Stimulated activated effector memory CD8-positive, alpha-beta T cell treated with anti-CD3 and anti-CD28 coated beads, Interleukin-12 subunit alpha, Interleukin-12 subunit beta, amount 100 ng/mL, for 72 hours (primary cell): Measurements from ENCODE around the gene SIGLEC12.
A peak's percentile ranks its signal among the peaks of the same experiment; 100 is the strongest.

Experiments
- ATAC-seq: fragments of 150-1000 bp; cut with Tn5 transposase; 2 replicates; pipeline ENCODE4 v1.10.0; 2021
- DNase-seq, 2 donors: peaks; one replicate each; pipeline ENCODE4 v3.0.0; 2021 to 2022; ENCODE audit warnings: low spot score in 2 of 2
- H3K27ac Mint-ChIP-seq: one replicate; pipeline ENCODE4 v1.8.0; 2022; ENCODE audit warnings: mild to moderate bottlenecking, mixed read lengths
- H3K36me3 Mint-ChIP-seq: one replicate; pipeline ENCODE4 v1.8.0; 2022; ENCODE audit warnings: mild to moderate bottlenecking, mixed read lengths
- H3K4me1 Mint-ChIP-seq: one replicate; pipeline ENCODE4 v1.8.0; 2022; ENCODE audit warnings: mixed read lengths
- H3K4me3 Mint-ChIP-seq: one replicate; pipeline ENCODE4 v1.8.0; 2022; ENCODE audit warnings: mild to moderate bottlenecking, mixed read lengths
- H3K9me3 Mint-ChIP-seq: one replicate; pipeline ENCODE4 v1.8.0; 2022; ENCODE audit warnings: mixed read lengths

Gene SIGLEC12

DNA sequence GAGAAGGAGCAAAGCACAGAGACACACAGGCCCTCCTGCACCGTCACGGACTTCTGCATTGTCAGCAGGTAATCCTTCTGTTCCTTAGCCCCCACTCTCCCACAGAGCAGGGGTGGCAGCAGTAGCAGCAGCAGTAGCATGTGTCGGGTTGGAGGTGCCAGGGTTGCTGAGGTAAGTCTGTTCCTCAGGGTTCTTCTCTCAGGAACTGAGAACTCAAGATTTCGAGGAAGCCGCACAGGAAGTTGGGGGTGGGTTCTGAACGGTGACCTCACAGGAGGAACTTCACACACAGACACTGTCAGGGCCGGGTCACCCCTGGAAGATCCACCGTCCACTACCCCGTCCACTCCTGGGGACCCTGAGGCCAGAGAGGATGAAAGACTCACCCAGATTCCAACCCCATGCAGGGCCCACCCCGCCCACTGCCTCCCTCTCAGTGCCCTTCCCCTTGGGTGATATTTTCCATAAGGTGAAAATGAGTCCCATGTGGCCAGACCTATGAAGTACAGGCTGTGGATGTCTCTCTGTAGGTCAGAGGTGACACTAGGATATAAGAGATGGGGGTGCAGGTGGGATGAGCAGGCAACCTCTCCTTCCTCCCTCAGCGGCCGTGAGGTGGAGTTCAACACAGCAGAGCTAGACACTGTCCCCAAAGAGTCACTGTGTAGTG is at the start of gene SIGLEC12:
SIGLEC12 (minus strand) TSS at position 207 of the 670 bp plus-strand sequence; CDS start at position 140, 67 bp downstream.
- ATAC-seq (peak; percentile 56), DNase-seq (no peak)
- Mint-ChIP-seq H3K4me3 (peak within 1 kb of the TSS; percentile 35), H3K4me1 (peaks cover 16% of the 10 kb centered on the region), H3K36me3 (no peaks in the 10 kb centered on the region), H3K27ac (peak within 1 kb of the TSS; percentile 79), H3K9me3 (peaks cover 4% of the 10 kb centered on the region)

DNA sequence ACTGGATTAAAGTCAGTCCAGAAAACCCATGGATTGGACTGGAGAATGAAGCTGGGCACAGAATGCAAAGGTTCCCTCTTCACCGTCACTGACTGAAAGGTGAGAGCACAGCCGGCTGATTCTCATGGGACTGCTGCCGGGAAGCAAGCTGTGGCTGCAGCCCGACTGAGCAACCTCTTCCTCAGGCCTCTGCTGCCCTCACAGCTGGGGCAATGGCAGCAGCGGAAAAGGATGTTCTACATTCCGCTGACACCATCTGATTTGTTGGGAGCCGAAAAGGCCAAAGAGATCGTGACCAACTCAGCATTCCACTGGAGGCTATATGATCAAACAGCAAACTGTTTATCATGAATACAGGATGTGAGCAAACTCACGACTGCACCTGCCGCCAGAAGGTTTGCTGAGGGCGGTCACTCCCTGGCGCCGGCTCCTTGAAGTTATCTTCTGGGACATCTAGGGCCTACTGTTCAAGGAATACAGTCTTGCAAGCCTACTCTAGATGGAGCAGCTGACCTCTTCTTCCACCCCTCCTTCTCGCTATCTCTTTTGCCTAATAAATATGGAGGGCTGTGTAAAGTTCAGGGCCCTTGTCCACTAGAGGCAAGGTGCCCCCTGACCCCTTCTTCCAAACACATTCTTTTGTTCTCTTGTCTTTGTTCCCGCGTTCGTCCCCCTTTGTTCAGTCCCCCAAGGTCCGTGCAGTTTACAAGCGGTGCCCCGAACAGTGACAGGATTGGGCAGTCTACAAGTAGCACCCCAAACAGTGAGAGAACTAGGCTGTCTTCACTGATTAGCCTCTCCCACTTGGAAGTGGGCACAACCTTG is 49.5 kb upstream of the SIGLEC12 start:
- no peak for ATAC-seq
- Mint-ChIP-seq H3K9me3 (peaks cover 10% of the 10 kb centered on the region), H3K36me3 (no peaks in the 10 kb centered on the region), H3K4me1 (peaks cover 38% of the 10 kb centered on the region), H3K4me3 (peak overlapping the region; percentile 11), H3K27ac (no peak overlapping the region)
- no peak for DNase-seq

DNA sequence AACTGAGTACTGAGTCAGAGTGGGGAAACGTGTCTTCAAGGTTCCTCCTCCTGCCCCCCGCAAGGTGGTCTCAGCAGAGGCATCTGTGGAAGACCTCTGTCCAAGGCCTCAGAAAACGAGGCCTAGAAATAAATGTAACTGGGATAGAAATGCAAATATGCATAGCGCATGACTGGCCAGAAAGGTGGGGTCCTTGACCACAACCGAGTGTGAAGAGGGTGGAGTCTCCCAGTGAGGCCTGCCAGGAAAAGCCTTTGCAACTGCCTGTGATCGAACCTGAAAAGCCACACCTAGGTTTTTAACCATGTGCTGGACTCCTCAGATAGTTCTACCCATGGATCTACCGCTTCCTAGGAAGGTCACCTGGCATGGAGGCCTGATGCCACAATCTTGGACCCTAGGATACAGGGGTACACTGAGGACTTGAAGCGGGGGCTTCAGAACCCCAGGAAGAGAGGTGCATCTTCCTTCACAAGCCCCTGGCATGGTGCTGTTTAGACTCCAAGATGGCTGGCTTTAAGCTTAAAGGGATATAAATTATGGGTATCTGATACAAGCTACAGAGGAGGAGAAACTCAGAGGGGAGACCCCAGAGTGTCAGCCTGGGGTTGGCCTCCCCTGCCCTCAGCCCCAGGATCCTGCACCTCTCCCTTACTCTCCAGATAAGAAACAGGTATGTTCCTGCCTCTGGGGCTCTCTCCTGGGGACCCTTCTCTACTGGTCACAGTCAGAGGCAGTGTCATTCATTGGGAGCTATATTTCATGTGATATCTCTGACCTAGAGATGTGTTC is 48.1 kb upstream of the SIGLEC12 start:
- no peak for DNase-seq
- no peak overlapping the region for H3K4me3 Mint-ChIP-seq
- ATAC-seq, result no peak
- H3K27ac Mint-ChIP-seq, result no peak overlapping the region
- peaks cover 10% of the 10 kb centered on the region for H3K9me3 Mint-ChIP-seq
- H3K4me1 Mint-ChIP-seq, result peaks cover 38% of the 10 kb centered on the region
- no peaks in the 10 kb centered on the region for H3K36me3 Mint-ChIP-seq

DNA sequence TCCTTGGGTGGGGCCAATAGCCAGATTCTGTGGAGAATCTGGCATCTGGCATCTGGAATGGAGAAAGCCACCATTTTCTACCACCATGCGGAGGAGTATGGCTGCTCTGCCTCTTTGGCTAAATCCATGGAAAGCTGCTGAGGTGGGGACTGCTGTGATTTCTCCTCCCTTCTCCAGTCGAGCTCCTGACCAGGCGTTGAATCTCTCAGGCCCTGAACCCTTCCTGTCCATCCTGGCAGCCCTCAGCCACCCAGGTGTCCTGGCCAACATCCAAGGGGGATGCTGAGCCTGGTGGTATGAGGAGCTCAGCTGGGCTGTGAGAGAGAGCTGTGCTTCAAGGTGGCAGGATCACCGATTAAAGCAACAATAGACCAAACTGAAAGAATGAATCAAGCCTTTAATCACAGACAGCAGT is 47.3 kb upstream of the SIGLEC12 start:
- DNase-seq (no peak), ATAC-seq (no peak)
- Mint-ChIP-seq H3K36me3 (no peaks in the 10 kb centered on the region), H3K27ac (no peak overlapping the region), H3K4me3 (no peak overlapping the region), H3K4me1 (peaks cover 38% of the 10 kb centered on the region), H3K9me3 (peaks cover 7% of the 10 kb centered on the region)

DNA sequence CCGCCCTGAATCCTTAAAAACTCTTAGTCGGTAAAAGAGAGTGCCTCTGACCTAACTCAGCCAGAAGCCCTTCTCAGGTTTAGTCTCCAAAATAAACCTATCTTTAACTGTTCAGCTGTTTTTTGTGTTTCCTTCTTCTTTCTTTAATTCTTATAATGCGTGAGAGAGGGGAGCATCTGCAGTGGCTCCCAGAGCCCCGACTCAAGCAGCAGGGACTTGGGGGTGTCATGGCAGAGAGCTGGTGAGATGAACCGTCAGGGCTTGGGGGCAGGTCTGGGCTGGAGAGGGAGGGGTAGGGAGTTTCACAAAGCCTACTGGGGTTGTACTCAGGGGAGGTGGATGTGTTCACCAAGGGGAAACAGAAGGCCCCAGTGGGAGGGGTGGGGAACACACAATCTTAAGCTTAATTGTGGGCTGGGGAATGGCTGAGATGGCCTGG is 46.6 kb upstream of the SIGLEC12 start:
- no peak for DNase-seq
- Mint-ChIP-seq H3K27ac (no peak overlapping the region), H3K4me1 (peaks cover 38% of the 10 kb centered on the region), H3K36me3 (no peaks in the 10 kb centered on the region), H3K9me3 (peaks cover 7% of the 10 kb centered on the region), H3K4me3 (no peak overlapping the region)
- no peak for ATAC-seq

DNA sequence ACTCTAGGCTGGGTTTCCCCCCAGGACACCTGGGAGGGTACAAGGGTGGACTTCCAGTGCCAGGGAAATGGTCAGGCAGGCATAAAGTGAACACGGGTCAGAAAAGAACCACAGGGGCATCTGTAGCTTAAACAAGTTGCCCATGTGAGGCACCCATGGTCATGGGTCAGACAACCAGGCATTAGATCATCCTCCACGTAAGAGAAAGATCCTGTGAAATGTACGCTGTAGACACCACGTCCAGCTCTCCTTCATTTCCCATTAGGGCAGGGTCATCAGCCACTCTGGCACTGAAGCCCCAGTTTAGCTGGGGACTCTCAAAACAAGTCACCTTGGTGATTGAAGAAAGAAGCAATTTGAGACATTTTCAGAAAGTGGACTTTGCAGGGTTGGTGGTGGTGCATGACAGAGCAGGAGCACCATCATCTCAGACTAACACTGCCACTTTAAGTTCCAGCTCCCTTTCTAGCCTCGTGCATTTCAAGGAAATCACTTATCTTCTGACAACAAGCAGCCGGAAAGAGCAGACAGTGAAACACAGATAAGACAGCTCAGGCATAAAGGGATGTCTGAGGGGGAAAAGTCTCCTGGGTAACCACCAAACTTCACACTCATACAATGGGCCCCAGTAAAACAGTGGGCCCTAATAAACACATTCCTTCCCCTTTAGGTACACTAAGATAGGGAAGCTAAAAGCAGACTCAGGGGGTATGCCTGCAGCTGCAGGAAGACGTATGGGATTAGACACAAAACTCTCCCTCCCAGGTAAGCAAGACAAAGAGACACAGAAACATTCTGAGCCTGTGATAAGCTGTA is 46.0 kb upstream of the SIGLEC12 start:
- Mint-ChIP-seq H3K27ac (no peak overlapping the region), H3K9me3 (peaks cover 6% of the 10 kb centered on the region), H3K4me3 (no peak overlapping the region), H3K36me3 (no peaks in the 10 kb centered on the region), H3K4me1 (peaks cover 38% of the 10 kb centered on the region)
- DNase-seq (no peak), ATAC-seq (no peak)

DNA sequence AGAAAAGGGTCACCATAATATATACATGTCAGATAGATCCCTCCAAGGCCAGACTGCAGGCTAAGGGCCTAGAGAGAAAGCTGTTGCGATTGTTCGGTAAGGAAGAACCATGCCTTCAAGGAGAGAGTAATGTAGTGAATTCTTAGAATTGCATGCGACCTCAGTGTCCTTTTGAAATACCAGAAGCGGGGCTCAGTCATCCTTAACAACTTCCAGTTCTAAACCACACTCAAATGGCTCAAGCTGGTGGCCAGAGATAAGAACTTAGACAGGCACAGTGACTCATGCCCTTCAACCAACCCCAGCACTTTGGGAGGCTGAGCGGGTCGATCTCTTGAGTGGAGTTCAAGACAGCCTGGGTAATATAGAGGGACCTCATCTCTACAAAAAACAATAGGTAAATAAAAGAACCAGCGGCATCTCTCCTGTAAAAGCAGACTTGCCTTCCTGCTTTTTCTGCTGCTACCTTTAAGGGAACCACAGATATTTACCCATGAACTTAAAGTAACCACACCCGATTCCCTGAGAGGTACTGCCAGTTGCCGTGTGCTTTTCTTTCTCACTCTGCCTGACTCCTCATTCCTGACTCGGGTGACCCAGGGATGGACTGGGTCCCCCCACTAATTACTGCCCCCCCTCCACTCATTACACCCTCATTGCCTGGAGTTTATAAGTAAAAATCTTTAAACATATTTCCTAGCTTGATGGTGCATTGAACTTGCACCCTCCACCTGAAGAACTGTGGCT is 45.2 kb upstream of the SIGLEC12 start:
- Mint-ChIP-seq H3K36me3 (no peaks in the 10 kb centered on the region), H3K4me1 (peaks cover 31% of the 10 kb centered on the region), H3K9me3 (peaks cover 3% of the 10 kb centered on the region), H3K4me3 (no peak overlapping the region), H3K27ac (no peak overlapping the region)
- peak; percentile 71 for ATAC-seq
- DNase-seq, result no peak

DNA sequence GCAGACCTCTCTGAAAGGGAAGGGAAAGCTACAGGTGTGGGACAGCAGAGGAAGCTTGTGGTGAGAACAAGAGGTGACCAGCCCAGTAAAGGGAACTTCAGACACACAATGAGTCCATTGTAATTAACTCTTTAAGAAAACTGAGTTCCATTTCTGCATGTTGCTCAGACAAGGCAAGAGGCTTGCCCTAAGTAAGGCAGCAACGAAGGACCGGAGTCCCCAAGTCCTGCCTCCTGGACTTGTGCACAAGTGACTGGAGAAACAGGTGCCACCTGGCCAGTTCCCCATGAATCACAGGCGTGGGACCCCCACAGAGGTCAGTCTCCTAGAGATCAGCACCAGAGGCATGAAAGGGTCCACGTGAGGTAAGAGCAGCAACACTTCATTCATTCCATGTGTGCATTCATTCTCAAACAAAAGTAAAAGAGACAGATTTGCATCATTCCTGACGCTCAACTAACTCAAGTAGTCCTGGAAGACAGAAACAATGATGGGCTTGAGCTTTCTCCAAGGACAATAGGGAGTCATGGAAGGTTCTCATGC is 44.6 kb upstream of the SIGLEC12 start:
- peaks cover 25% of the 10 kb centered on the region for H3K4me1 Mint-ChIP-seq
- no peaks in the 10 kb centered on the region for H3K9me3 Mint-ChIP-seq

DNA sequence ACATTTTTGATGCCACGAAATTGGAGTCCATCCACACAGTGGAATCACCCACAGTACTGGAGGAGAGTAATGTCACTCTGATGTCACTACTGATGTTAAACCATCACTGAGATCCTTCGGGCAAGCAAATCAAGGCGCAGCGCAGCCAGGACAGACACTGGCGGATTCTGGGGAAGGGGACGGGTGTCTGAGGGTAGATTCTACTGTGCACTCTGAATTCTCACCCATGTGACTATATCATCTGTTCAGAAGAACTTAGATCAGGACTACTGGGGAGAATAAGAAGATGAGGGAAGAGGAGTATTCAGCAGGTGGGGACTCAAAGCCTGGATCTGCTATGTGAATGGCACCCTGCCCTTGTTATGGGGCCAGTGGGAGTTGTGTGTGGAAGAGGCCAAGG is 42.4 kb upstream of the SIGLEC12 start:
- no peak overlapping the region for H3K27ac Mint-ChIP-seq
- DNase-seq, result no peak
- no peaks in the 10 kb centered on the region for H3K9me3 Mint-ChIP-seq
- H3K4me1 Mint-ChIP-seq, result peaks cover 17% of the 10 kb centered on the region
- no peak for ATAC-seq
- no peaks in the 10 kb centered on the region for H3K36me3 Mint-ChIP-seq
- H3K4me3 Mint-ChIP-seq, result no peak overlapping the region

More for the DNA sequence above, 44.6 kb upstream of the SIGLEC12 start:
- H3K27ac Mint-ChIP-seq, result no peak overlapping the region
- DNase-seq, result no peak
- no peaks in the 10 kb centered on the region for H3K36me3 Mint-ChIP-seq
- no peak for ATAC-seq
- H3K4me3 Mint-ChIP-seq, result no peak overlapping the region

DNA sequence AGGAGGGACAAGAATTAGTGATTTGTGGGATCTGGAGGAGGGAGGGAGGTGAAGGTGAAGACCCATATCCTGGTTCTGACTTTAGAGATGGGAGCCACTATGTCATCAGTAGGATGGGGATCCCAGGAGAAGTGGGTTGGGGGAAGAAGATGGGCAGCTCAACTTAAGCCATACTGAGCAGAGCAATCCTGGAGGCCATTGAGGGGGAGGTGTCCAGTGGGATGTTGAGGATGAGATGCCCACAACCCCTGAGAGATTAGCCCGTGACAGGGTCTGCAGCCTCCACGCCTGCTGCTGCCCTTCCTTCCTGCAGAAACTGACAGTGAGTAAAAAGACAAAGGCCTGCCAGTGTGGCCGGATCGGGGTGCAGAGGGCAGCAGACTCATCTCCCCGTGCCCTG is 41.1 kb upstream of the SIGLEC12 start:
- H3K4me3 Mint-ChIP-seq, result no peak overlapping the region
- H3K4me1 Mint-ChIP-seq, result peaks cover 10% of the 10 kb centered on the region
- H3K9me3 Mint-ChIP-seq, result no peaks in the 10 kb centered on the region

DNA sequence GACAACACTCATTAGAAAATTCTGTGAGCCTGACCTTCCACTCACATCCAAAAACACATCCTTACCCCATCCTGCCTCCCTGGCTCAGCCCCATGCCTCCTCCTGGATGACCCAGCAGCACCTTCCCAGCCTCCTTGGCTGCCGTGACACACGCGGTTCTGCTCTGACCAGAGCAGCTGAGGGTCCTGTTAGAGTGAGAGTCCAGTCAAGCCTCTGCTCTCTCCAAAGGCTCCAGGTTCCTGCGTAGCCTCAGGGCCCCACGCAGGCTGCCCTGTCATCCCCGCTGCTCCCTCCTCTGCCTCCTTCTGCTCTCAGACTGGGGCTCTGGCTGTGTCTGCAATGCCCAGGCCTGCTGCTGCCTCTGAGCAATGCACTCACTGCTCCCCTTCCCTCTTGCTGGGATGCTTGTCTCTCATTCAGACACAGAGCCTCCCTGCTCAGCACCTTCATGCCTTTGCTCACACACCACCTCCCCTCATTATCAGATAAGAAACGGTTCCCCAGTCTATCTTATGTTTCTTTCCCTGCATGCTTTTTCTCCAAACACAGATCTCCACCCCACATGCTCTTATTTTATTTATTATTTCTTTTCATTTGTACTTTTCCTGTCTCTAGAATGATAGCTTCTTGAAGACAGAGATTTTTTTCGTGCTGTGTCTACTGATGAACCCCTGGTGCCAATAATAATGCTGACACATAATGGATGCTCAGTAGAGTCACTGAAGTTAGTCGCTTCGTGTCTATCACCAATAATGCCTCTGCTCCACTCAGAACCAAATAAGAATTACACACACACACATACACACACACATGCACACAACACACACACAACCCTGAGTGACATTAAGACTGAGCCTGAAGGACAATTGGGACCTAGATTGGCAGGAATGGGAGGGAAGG is 40.1 kb upstream of the SIGLEC12 start:
- Mint-ChIP-seq H3K9me3 (no peaks in the 10 kb centered on the region), H3K4me1 (peaks cover 6% of the 10 kb centered on the region), H3K27ac (no peak overlapping the region), H3K4me3 (no peak overlapping the region), H3K36me3 (no peaks in the 10 kb centered on the region)
- ATAC-seq, result no peak
- no peak for DNase-seq

More for the DNA sequence above, 41.1 kb upstream of the SIGLEC12 start:
- Mint-ChIP-seq H3K27ac (no peak overlapping the region), H3K36me3 (no peaks in the 10 kb centered on the region)
- DNase-seq, result no peak
- ATAC-seq, result no peak

DNA sequence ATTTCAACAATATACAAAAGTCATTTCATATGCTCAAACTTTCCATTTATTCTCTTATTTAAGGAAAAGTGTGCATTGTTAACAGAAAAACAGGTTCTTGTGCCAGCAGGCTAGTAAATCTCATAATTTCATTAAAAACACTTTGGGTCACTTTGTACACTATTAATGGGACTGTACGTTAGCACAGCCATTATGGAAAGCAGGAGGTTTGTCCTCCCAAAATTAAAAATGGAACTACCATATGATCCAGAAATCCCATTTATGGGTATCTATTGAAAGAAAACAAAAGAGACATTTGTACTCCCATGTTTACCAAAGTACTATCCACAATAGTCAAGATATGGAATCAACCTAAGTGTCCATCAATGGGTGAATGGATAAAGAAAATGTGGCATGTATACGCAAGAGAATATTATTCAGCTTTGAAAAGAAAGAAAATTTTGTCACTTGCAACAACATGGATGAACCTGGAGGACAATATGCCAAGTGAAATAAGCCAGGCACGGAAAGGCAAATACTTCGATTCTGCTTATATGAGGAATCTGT is 38.3 kb upstream of the SIGLEC12 start:
- no peak for DNase-seq
- no peak overlapping the region for H3K4me3 Mint-ChIP-seq
- no peak for ATAC-seq
- no peak overlapping the region for H3K27ac Mint-ChIP-seq
- H3K9me3 Mint-ChIP-seq, result no peaks in the 10 kb centered on the region
- H3K36me3 Mint-ChIP-seq, result no peaks in the 10 kb centered on the region
- no peaks in the 10 kb centered on the region for H3K4me1 Mint-ChIP-seq

DNA sequence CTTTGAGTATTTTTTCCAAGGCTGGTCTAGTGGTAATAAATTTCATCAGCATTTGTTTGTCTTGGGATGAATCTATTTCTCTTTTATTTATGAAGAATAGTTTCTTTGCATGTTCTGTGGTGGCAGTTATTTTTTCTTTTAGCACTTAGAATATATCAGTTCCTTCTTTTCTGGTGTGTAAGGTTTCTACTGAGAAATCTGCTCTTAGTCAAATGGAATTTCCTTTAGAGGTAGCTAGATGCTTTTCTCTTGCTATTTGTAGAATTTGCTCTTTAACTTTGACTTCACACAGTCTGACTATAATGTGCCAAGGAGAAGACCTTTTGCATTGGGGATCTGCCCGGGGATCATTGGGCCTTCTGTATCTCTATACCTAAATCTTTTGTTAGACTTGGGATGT is 33.9 kb upstream of the SIGLEC12 start:
- ATAC-seq, result no peak
- no peak overlapping the region for H3K27ac Mint-ChIP-seq
- H3K36me3 Mint-ChIP-seq, result no peaks in the 10 kb centered on the region
- no peaks in the 10 kb centered on the region for H3K9me3 Mint-ChIP-seq
- no peak overlapping the region for H3K4me3 Mint-ChIP-seq
- no peaks in the 10 kb centered on the region for H3K4me1 Mint-ChIP-seq
- no peak for DNase-seq
